Jurkat, Clone E6-1 (cell line): ENCODE measurements around the gene IL34.

Experiments
- DNase-seq: peaks from one replicate; pipeline ENCODE4 v3.0.0-alpha.2; 2011; ENCODE audit warnings: low read depth, low spot score
- H3K4me3 ChIP-seq: 2 replicates; pipeline ENCODE4 v1.5.1; 2011; ENCODE audit warnings: mild to moderate bottlenecking, low read length, control low read depth, moderate library complexity

Gene IL34

GRCh38 chr16:70709457-70709856 lies 63.1 kb downstream of the IL34 start:
- DNase-seq, result no peak
- H3K4me3 ChIP-seq, result no peak overlapping the region

GRCh38 chr16:70709942-70710341 lies 63.6 kb downstream of the IL34 start:
- no peak for DNase-seq

More at GRCh38 chr16:70709942-70710341, 63.6 kb downstream of the IL34 start:
- no peak overlapping the region for H3K4me3 ChIP-seq
